ENCODE results near the gene FAM181B. TPM values are rescaled to one million over a fixed set of nuclear protein-coding genes. Genes with fewer than 3 reads are reported as not detected.

The FAM181B gene
- total and polyA plus RNA-seq, 2 of the 13 experiments (the other 11 are each of a cell fraction or from before 2014, with no cell fraction given), result not detected

DNA sequence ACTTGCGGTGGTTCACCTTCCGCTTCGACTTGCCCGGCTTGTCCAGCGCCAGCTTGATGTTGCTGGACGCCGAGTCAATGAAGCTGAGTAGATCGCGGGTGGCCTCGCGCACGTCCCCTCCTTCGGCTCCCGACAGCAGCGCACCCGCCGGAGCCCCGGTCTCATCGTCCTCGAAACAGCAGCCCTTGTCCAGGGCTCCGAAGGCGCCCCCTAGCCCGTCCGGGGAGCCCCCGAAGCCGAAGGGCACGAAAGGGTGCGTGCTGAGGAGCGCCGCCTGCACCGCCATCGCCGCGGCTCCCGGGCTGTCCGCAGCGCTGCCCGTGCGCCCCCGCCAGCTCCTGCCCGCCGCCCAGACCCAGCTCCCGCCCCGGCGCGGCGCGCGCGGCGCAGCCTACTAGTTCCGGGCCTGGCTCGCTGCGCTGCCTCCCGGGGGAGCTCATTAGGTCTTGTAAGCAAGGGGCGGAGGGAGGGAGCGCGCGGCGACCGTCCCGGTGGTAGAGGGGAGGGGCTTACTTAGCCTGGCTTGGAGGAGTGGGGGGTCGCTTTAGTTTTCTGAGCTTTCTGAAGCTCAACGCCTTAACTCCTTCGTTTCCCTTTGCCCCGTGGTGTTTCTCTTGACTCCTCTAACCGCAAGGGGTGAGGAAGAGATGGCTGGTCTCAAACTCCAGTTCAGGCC, at the start of gene FAM181B (continued):
- TF ChIP-seq ZNF329 (CRISPR knock-in tag; IDR thresholded peaks at IDR 0.05; ENCODE audit: low read depth) (no peak), RFXAP (CRISPR knock-in tag; IDR thresholded peaks at IDR 0.05; ENCODE audit: borderline replicate concordance) (peak; percentile 55; the same call in 1 of the 2 replicates), RFX5 (IDR thresholded peaks at IDR 0.05; ENCODE audit: low read depth, low read length) (no peak), NONO (IDR thresholded peaks at IDR 0.05) (no peak), NONO (CRISPR knock-in tag; conservative IDR thresholded peaks at IDR 0.05) (0 out of 2 replicates have a peak, but pooled peaks have one; percentile 27), HOXA3 (CRISPR knock-in tag; IDR thresholded peaks at IDR 0.05) (0 out of 2 replicates have a peak, but pooled peaks have one; percentile 28), ZNF570 (CRISPR knock-in tag; IDR thresholded peaks at IDR 0.05; ENCODE audit: borderline replicate concordance) (no peak), ZNF776 (CRISPR knock-in tag; IDR thresholded peaks at IDR 0.05) (no peak), KMT2A (CRISPR knock-in tag; IDR thresholded peaks at IDR 0.05) (no peak), HNRNPLL (IDR thresholded peaks at IDR 0.05; ENCODE audit: low read depth, low read length, poor library complexity, severe bottlenecking) (peak; percentile 70), ZBTB7B (CRISPR knock-in tag; IDR thresholded peaks at IDR 0.05) (peak; percentile 55; the same call in 1 of the 2 replicates), ZNF800 (CRISPR knock-in tag; IDR thresholded peaks at IDR 0.05) (peak; percentile 34; the same call in 1 of the 2 replicates), MIER2 (CRISPR knock-in tag; IDR thresholded peaks at IDR 0.05) (no peak), SNAPC2 (CRISPR knock-in tag; IDR thresholded peaks at IDR 0.05) (no peak), FOXC1 (CRISPR knock-in tag; IDR thresholded peaks at IDR 0.05; ENCODE audit: borderline replicate concordance) (no peak), CTCF (CRISPR knock-in tag; IDR thresholded peaks at IDR 0.05) (peak; percentile 30; the same call in 1 of the 2 replicates), ZNF616 (CRISPR knock-in tag; IDR thresholded peaks at IDR 0.05; ENCODE audit: low read depth) (no peak), ZNF296 (CRISPR knock-in tag; conservative IDR thresholded peaks at IDR 0.05) (no peak), ZFP82 (CRISPR knock-in tag; IDR thresholded peaks at IDR 0.05; ENCODE audit: borderline replicate concordance) (no peak), ZNF460 (CRISPR knock-in tag; IDR thresholded peaks at IDR 0.05; ENCODE audit: borderline replicate concordance) (no peak), ZNF792 (CRISPR knock-in tag; IDR thresholded peaks at IDR 0.05) (no peak), ZNF775 (CRISPR knock-in tag; IDR thresholded peaks at IDR 0.05; ENCODE audit: borderline replicate concordance) (no peak)
- TF ChIP-seq, protein P1, sequence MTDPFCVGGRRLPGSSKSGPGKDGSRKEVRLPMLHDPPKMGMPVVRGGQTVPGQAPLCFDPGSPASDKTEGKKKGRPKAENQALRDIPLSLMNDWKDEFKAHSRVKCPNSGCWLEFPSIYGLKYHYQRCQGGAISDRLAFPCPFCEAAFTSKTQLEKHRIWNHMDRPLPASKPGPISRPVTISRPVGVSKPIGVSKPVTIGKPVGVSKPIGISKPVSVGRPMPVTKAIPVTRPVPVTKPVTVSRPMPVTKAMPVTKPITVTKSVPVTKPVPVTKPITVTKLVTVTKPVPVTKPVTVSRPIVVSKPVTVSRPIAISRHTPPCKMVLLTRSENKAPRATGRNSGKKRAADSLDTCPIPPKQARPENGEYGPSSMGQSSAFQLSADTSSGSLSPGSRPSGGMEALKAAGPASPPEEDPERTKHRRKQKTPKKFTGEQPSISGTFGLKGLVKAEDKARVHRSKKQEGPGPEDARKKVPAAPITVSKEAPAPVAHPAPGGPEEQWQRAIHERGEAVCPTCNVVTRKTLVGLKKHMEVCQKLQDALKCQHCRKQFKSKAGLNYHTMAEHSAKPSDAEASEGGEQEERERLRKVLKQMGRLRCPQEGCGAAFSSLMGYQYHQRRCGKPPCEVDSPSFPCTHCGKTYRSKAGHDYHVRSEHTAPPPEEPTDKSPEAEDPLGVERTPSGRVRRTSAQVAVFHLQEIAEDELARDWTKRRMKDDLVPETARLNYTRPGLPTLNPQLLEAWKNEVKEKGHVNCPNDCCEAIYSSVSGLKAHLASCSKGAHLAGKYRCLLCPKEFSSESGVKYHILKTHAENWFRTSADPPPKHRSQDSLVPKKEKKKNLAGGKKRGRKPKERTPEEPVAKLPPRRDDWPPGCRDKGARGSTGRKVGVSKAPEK (CRISPR knock-in tag; IDR thresholded peaks at IDR 0.05; ENCODE audit: borderline replicate concordance), result no peak
- TF ChIP-seq, protein P2, sequence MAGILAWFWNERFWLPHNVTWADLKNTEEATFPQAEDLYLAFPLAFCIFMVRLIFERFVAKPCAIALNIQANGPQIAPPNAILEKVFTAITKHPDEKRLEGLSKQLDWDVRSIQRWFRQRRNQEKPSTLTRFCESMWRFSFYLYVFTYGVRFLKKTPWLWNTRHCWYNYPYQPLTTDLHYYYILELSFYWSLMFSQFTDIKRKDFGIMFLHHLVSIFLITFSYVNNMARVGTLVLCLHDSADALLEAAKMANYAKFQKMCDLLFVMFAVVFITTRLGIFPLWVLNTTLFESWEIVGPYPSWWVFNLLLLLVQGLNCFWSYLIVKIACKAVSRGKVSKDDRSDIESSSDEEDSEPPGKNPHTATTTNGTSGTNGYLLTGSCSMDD (CRISPR knock-in tag; IDR thresholded peaks at IDR 0.05), result no peak

Measured in HepG2 (cell line).